RCC 7860 (cell line): ENCODE measurements around the gene UPF2.
"Not testable (repeated sequence)": the region's sequence is repeated elsewhere in the genome, so short reads cannot be mapped to it uniquely, and the experiment has no call there.

Experiments
- DNase-seq: peaks from one replicate; pipeline ENCODE4 v3.0.0-alpha.2; 2015; ENCODE audit warnings: low spot score
- FAIRE-seq: peaks from 2 replicates; lab custom pipeline; 2012; peaks lifted over from hg19 to GRCh38; lab: Jason Lieb, UNC

The UPF2 gene

GRCh38 chr10:12045596-12045995 lies 3.0 kb upstream of the UPF2 start:
- DNase-seq: no peak
- no peak for FAIRE-seq

- FAIRE-seq (no peak), DNase-seq (no peak)
These were observed 206 bp downstream of the UPF2 start for GRCh38 chr10:12042409-12042796.

- DNase-seq: peak; percentile 14
- no peak for FAIRE-seq
These were observed 722 bp downstream of the UPF2 start for GRCh38 chr10:12041766-12042408.

GRCh38 chr10:12036073-12036655 lies 6.4 kb downstream of the UPF2 start:
- FAIRE-seq: no peak

GRCh38 chr10:12031404-12031803 lies 11.2 kb downstream of the UPF2 start:
- DNase-seq: no peak
- no peak for FAIRE-seq

More at GRCh38 chr10:12036073-12036655, 6.4 kb downstream of the UPF2 start:
- no peak for DNase-seq

GRCh38 chr10:12027539-12027938 lies 15.1 kb downstream of the UPF2 start:
- no peak for FAIRE-seq

GRCh38 chr10:12025591-12025990 lies 17.0 kb downstream of the UPF2 start:
- DNase-seq (no peak), FAIRE-seq (no peak)

More at GRCh38 chr10:12027539-12027938, 15.1 kb downstream of the UPF2 start:
- DNase-seq: no peak

GRCh38 chr10:12022580-12023257 lies 19.9 kb downstream of the UPF2 start:
- DNase-seq: no peak
- FAIRE-seq: no peak

GRCh38 chr10:12020574-12020973 lies 22.0 kb downstream of the UPF2 start:
- DNase-seq (no peak), FAIRE-seq (no peak)

- FAIRE-seq: no peak
- DNase-seq: no peak
These were observed 23.2 kb downstream of the UPF2 start for GRCh38 chr10:12019283-12019971.

- DNase-seq (no peak), FAIRE-seq (no peak)
These were observed 23.9 kb downstream of the UPF2 start for GRCh38 chr10:12018438-12019282.

- no peak for FAIRE-seq
- no peak for DNase-seq
These were observed 28.7 kb downstream of the UPF2 start for GRCh38 chr10:12013926-12014325.

GRCh38 chr10:12013391-12013790 lies 29.2 kb downstream of the UPF2 start:
- not testable (repeated sequence) for FAIRE-seq, DNase-seq

GRCh38 chr10:12010353-12010752 lies 32.3 kb downstream of the UPF2 start:
- no peak for DNase-seq
- FAIRE-seq: no peak

GRCh38 chr10:12008842-12009241 lies 33.8 kb downstream of the UPF2 start:
- DNase-seq, FAIRE-seq: not testable (repeated sequence)

- DNase-seq: no peak
- no peak for FAIRE-seq
These were observed 35.9 kb downstream of the UPF2 start for GRCh38 chr10:12006671-12007070.

- FAIRE-seq (no peak), DNase-seq (no peak)
These were observed 48.7 kb downstream of the UPF2 start for GRCh38 chr10:11993834-11994468.

- FAIRE-seq (no peak), DNase-seq (no peak)
These were observed 53.7 kb downstream of the UPF2 start for GRCh38 chr10:11988924-11989323.

GRCh38 chr10:11986593-11987216 lies 55.9 kb downstream of the UPF2 start:
- FAIRE-seq (peak; percentile 87), DNase-seq (peak; percentile 66)

- DNase-seq (no peak), FAIRE-seq (no peak)
These were observed 60.4 kb downstream of the UPF2 start for GRCh38 chr10:11982253-11982652.
